DND-41 (cell line): Measurements from ENCODE around the gene MZT2A.
"Not testable (repeated sequence)": the region's sequence is repeated elsewhere in the genome, so short reads cannot be mapped to it uniquely, and the experiment has no call there.

Experiments used
- ATAC-seq: fragments of 200-7000 bp; cut with Tn5 transposase; 3 replicates; pipeline ENCODE4 v1.9.1; 2021; ENCODE audit warnings: low read depth; ENCODE audit not compliant: insufficient read depth
- DNase-seq: peaks from one replicate; pipeline ENCODE4 v3.0.0-alpha.2; 2020
- H2AFZ ChIP-seq: 2 replicates; pipeline ENCODE4 v1.6.0; 2012; ENCODE audit warnings: low read depth, low read length
- H3K27ac ChIP-seq: 2 replicates; pipeline ENCODE4 v1.5.1; 2012; ENCODE audit warnings: low read length, inconsistent platforms
- H3K27me3 ChIP-seq: fragments of 200-600 bp; sonication (generic); 2 replicates; pipeline ENCODE4 v1.6.0; 2012; ENCODE audit warnings: low read length, mild to moderate bottlenecking, inconsistent platforms; ENCODE audit not compliant: insufficient read depth, poor library complexity
- H3K36me3 ChIP-seq: 2 replicates; pipeline ENCODE4 v1.5.1; 2012; ENCODE audit warnings: low read length, inconsistent platforms; ENCODE audit not compliant: insufficient read depth
- H3K4me1 ChIP-seq: 2 replicates; pipeline ENCODE4 v1.5.1; 2012; ENCODE audit warnings: mild to moderate bottlenecking, low read length; ENCODE audit not compliant: insufficient read depth
- H3K4me2 ChIP-seq: 2 replicates; pipeline ENCODE4 v1.6.0; 2012; ENCODE audit warnings: mild to moderate bottlenecking, moderate library complexity, low read length, inconsistent platforms; ENCODE audit not compliant: insufficient read depth
- H3K4me3 ChIP-seq, 2 experiments: fragments of 200-600 bp in 1 of 2; shearing (Covaris generic) in 1 of 2; 2 replicates each; pipeline ENCODE4 v1.5.1; 2012 to 2016; ENCODE audit warnings: inconsistent platforms in 2 of 2, low read length in 2 of 2, mild to moderate bottlenecking in 2 of 2, low read depth in 1 of 2, moderate library complexity in 1 of 2
- H3K79me2 ChIP-seq: 2 replicates; pipeline ENCODE4 v1.6.0; 2012; ENCODE audit warnings: low read length, inconsistent platforms; ENCODE audit not compliant: insufficient read depth
- H3K9ac ChIP-seq: 2 replicates; pipeline ENCODE4 v1.6.0; 2012; ENCODE audit warnings: low read depth, mild to moderate bottlenecking, inconsistent platforms, low read length, moderate library complexity
- H3K9me3 ChIP-seq: 2 replicates; pipeline ENCODE4 v1.5.1; 2012; ENCODE audit warnings: low read length, moderate library complexity, mild to moderate bottlenecking, inconsistent platforms; ENCODE audit not compliant: insufficient read depth, severe bottlenecking
- H4K20me1 ChIP-seq: 2 replicates; pipeline ENCODE4 v1.6.0; 2012; ENCODE audit warnings: low read length; ENCODE audit not compliant: insufficient read depth
- CTCF ChIP-seq: IDR thresholded peaks from 2 replicates; pipeline ENCODE4 v1.5.1; 2012; ENCODE audit warnings: borderline replicate concordance, low read length, moderate library complexity, mild to moderate bottlenecking; ENCODE audit not compliant: poor library complexity, severe bottlenecking; ENCODE audit errors: extremely low read depth
- EZH2 ChIP-seq: IDR thresholded peaks from 3 replicates; pipeline ENCODE4 v1.6.1; 2012; ENCODE audit warnings: borderline replicate concordance, low read depth, mild to moderate bottlenecking, moderate library complexity, low read length, inconsistent platforms; ENCODE audit not compliant: severe bottlenecking

Gene MZT2A

DNA sequence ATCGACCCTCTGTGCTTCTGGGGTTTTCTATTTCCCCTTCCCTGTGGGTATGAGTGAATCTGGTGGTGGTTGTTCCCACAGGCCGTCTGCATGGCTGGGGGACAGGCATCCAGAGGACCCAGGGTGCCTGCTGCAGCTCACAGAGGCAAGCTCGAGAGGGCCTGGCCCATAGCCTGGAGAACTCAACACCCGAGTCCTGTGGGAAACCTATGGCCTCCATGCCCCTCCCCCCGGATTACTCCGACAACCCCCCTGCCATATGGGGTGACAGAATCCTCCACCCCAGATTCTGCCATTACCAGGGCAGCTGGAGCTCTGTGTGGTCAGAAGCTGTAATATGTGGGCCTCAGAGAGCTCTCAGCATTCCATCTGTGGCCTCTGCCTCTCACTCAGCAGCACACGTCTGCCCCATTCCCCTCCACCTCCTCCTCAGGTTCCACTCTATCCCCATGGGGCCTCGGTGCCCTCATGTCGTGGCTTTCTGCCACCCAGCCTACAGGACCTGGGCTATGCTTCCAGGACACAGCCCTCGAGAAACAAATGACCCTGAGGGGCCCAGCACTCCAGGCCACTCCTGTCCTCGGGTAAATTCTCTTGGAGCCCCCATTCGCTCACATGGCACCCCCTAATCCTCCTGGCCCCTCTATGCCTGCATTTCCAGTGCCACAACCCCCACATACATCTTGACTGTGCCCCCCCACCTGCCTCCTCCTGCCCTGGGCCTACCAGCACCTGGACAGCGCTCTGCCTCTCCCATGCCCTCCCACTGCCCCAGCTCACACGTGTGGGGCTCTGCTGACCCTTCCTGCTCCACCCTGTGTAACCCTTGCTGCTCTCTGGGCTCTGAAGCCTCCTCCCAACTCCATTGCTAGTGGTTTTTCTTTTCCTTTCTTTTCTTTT is 3.6 kb downstream of the MZT2A start:
- Histone ChIP-seq H4K20me1 (peaks cover 40% of the 10 kb centered on the region), H2AFZ (no peak overlapping the region), H3K4me1 (peaks cover 26% of the 10 kb centered on the region), H3K36me3 (peaks cover 65% of the 10 kb centered on the region), H3K27ac (no peak overlapping the region; the same call in 1 of the 2 replicates), H3K27me3 (no peaks in the 10 kb centered on the region), H3K9ac (no peak overlapping the region), H3K4me3 (no peak overlapping the region), H3K9me3 (no peaks in the 10 kb centered on the region), H3K4me2 (no peak overlapping the region), H3K79me2 (peaks cover 79% of the 10 kb centered on the region)
- ATAC-seq = no peak
- TF ChIP-seq CTCF = no peak
- TF ChIP-seq EZH2 = no peak
- no peak for DNase-seq

GRCh38 chr2:131486201-131486902 is 5.8 kb downstream of the MZT2A start:
- H3K4me2 ChIP-seq, ATAC-seq, H3K27ac ChIP-seq, H2AFZ ChIP-seq, H3K9me3 ChIP-seq, DNase-seq, H3K9ac ChIP-seq, H3K27me3 ChIP-seq, H3K4me3 ChIP-seq: not testable (repeated sequence)
- H3K79me2 ChIP-seq = peaks cover 62% of the 10 kb centered on the region
- peaks cover 26% of the 10 kb centered on the region for H3K4me1 ChIP-seq
- H3K36me3 ChIP-seq = peaks cover 74% of the 10 kb centered on the region
- peaks cover 40% of the 10 kb centered on the region for H4K20me1 ChIP-seq

- H3K9me3 ChIP-seq, H3K4me3 ChIP-seq, ATAC-seq, H3K9ac ChIP-seq, DNase-seq, H3K27me3 ChIP-seq, H3K27ac ChIP-seq, H3K4me2 ChIP-seq, H2AFZ ChIP-seq: not testable (repeated sequence)
- Histone ChIP-seq H3K4me1 (peaks cover 14% of the 10 kb centered on the region), H3K79me2 (peaks cover 48% of the 10 kb centered on the region), H3K36me3 (peaks cover 63% of the 10 kb centered on the region), H4K20me1 (peaks cover 32% of the 10 kb centered on the region)
Observed at GRCh38 chr2:131484906-131485460, 7.2 kb downstream of the MZT2A start.

- not testable (repeated sequence) for H3K27me3 ChIP-seq, H3K27ac ChIP-seq, H3K9me3 ChIP-seq, DNase-seq, H3K4me3 ChIP-seq, H2AFZ ChIP-seq, H3K4me2 ChIP-seq, H3K9ac ChIP-seq, H3K4me1 ChIP-seq
- Histone ChIP-seq H3K36me3 (peaks cover 58% of the 10 kb centered on the region), H4K20me1 (peaks cover 27% of the 10 kb centered on the region), H3K79me2 (peaks cover 40% of the 10 kb centered on the region)
- 0 out of 3 replicates have a peak, but pooled peaks have one; percentile 13 for ATAC-seq
Observed at GRCh38 chr2:131483981-131484820, 8.0 kb downstream of the MZT2A start.

DNA sequence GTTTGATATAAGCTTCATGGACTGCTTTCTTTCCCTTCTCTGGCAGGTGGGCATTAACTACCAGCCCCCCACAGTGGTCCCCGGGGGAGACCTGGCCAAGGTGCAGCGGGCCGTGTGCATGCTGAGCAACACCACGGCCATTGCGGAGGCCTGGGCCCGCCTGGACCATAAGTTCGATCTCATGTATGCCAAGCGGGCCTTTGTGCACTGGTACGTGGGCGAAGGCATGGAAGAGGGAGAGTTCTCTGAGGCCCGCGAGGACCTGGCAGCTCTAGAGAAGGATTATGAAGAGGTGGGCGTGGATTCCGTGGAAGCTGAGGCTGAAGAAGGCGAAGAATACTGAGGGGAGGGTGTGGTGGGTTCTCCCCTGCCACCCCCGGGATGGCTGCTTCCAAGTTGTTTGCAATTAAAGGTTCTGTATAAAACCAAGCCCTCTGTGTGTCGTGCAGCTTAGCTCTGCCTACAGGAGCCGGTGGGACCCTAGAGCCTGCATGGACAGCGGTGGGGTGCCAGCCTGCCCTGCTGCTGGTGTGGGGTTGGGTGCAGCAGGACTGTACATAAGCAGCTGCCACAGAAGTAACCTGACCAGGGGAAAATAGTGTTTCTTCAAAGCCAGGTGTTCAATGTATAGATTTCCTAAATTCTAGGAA is 9.6 kb downstream of the MZT2A start:
- not testable (repeated sequence) for H3K27ac ChIP-seq, DNase-seq, H2AFZ ChIP-seq, H3K4me2 ChIP-seq, H3K9ac ChIP-seq, H3K9me3 ChIP-seq, H3K27me3 ChIP-seq, H3K4me1 ChIP-seq, H3K4me3 ChIP-seq, ATAC-seq
- peaks cover 18% of the 10 kb centered on the region for H4K20me1 ChIP-seq
- H3K36me3 ChIP-seq = peaks cover 42% of the 10 kb centered on the region
- peaks cover 24% of the 10 kb centered on the region; the same call in 1 of the 2 replicates for H3K79me2 ChIP-seq

GRCh38 chr2:131480351-131480750 is 11.8 kb downstream of the MZT2A start:
- not testable (repeated sequence) for H4K20me1 ChIP-seq, H3K9ac ChIP-seq, H3K27ac ChIP-seq, H3K4me3 ChIP-seq, H3K9me3 ChIP-seq, H3K4me2 ChIP-seq, H3K4me1 ChIP-seq, H2AFZ ChIP-seq, H3K27me3 ChIP-seq, H3K79me2 ChIP-seq, ATAC-seq, DNase-seq
- H3K36me3 ChIP-seq = peaks cover 30% of the 10 kb centered on the region; the same call in 1 of the 2 replicates
